K562 (cell line): ENCODE measurements around the gene IL20. TPM values are rescaled to one million over a fixed set of nuclear protein-coding genes. Genes with fewer than 3 reads are reported as not detected.
A peak's percentile ranks its signal among the peaks of the same experiment; 100 is the strongest.

Source experiments
- ATF1 ChIP-seq, 2 experiments: fragments of 450-650 bp in 1 of 2; IDR thresholded peaks; 2 replicates each; pipeline ENCODE4 v1.6.1; 2016; ENCODE audit warnings: missing compliant biosample characterization in 1 of 2, missing genetic modification characterization in 1 of 2
- DEAF1 ChIP-seq: fragments of 450-650 bp; formaldehyde crosslinking; IDR thresholded peaks from 2 replicates; pipeline ENCODE4 v1.4.0; 2020; ENCODE audit warnings: mild to moderate bottlenecking, moderate library complexity
- EGR1 ChIP-seq: fragments of 450-650 bp; conservative IDR thresholded peaks from 2 replicates; pipeline ENCODE4 v1.6.1; 2017; ENCODE audit warnings: mild to moderate bottlenecking
- EHMT2 ChIP-seq: fragments of 450-650 bp; IDR thresholded peaks from 2 replicates; pipeline ENCODE4 v1.6.1; 2018; ENCODE audit warnings: antibody characterized with exemption
- FOXM1 ChIP-seq, 2 experiments: fragments of 450-650 bp in 1 of 2; sonication (generic) in 1 of 2; formaldehyde crosslinking in 1 of 2; IDR thresholded peaks; 2 replicates each; pipeline versions ENCODE4 v1.6.1 to v1.9.0; 2017 to 2022; ENCODE audit warnings: low read depth in 2 of 2, mild to moderate bottlenecking in 2 of 2, missing genetic modification reagents in 1 of 2, moderate library complexity in 1 of 2
- HOXB6 ChIP-seq: fragments of 250-450 bp; sonication (Bioruptor Pico); IDR thresholded peaks from 2 replicates; pipeline ENCODE4 v1.5.1; 2022; ENCODE audit warnings: mild to moderate bottlenecking, borderline replicate concordance
- JUND ChIP-seq, 2 experiments: IDR thresholded peaks; 2 replicates in 1 of 2; 3 replicates in 1 of 2; pipeline ENCODE4 v1.6.1; 2011; ENCODE audit warnings: borderline replicate concordance in 2 of 2, low read depth in 2 of 2, low read length in 2 of 2, improper control_type of control experiment in 1 of 2, missing biosample characterization in 1 of 2, missing genetic modification characterization in 1 of 2, missing genetic modification reagents in 1 of 2
- KDM1A ChIP-seq, 2 experiments: fragments of 450-650 bp; IDR thresholded peaks; 2 replicates each; pipeline ENCODE4 v1.6.1; 2016; ENCODE audit warnings: mild to moderate bottlenecking in 2 of 2
- KLF16 ChIP-seq: IDR thresholded peaks from 2 replicates; pipeline ENCODE4 v1.6.1; 2016; ENCODE audit warnings: antibody characterized with exemption
- MXI1 ChIP-seq: IDR thresholded peaks from 2 replicates; pipeline ENCODE4 v1.6.1; 2011; ENCODE audit warnings: low read depth, mild to moderate bottlenecking, improper control_type of control experiment, low read length
- NFE2 ChIP-seq: IDR thresholded peaks from 2 replicates; pipeline ENCODE4 v1.6.1; 2014; ENCODE audit warnings: antibody characterized with exemption, low read depth
- NFYB ChIP-seq: IDR thresholded peaks from 2 replicates; pipeline ENCODE4 v1.6.1; 2011; ENCODE audit warnings: mild to moderate bottlenecking, moderate library complexity; ENCODE audit not compliant: insufficient read length; ENCODE audit errors: extremely low read depth
- NONO ChIP-seq, 2 experiments: fragments of 200-400 bp in 1 of 2; fragments of 450-650 bp in 1 of 2; formaldehyde crosslinking in 1 of 2; IDR thresholded peaks; 2 replicates each; pipeline ENCODE4 v1.6.1; 2017; ENCODE audit warnings: low read depth in 2 of 2, mild to moderate bottlenecking in 2 of 2, moderate library complexity in 2 of 2, low read length in 1 of 2
- SMAD2 ChIP-seq: fragments of 150-350 bp; IDR thresholded peaks from 2 replicates; pipeline ENCODE4 v1.6.1; 2014; ENCODE audit warnings: low read depth, mild to moderate bottlenecking, low read length
- SMAD3 ChIP-seq: fragments of 450-650 bp; formaldehyde crosslinking; conservative IDR thresholded peaks from 2 replicates; pipeline ENCODE4 v1.4.0; 2020; ENCODE audit warnings: mild to moderate bottlenecking
- SMARCC2 ChIP-seq: fragments of 450-650 bp; IDR thresholded peaks from 2 replicates; pipeline ENCODE4 v1.6.1; 2017; ENCODE audit warnings: antibody characterized with exemption, moderate library complexity, mild to moderate bottlenecking, low read depth
- STAG1 ChIP-seq: sonication (generic); formaldehyde crosslinking; IDR thresholded peaks from 2 replicates; pipeline ENCODE4 v1.5.0; 2020; ENCODE audit warnings: missing genetic modification reagents, borderline replicate concordance
- XRCC4 ChIP-seq: IDR thresholded peaks from one replicate; pipeline ENCODE4 v1.6.1; 2011; ENCODE audit not compliant: insufficient read depth, insufficient read length; ENCODE audit errors: extremely low read depth
- XRCC5 ChIP-seq: fragments of 200-400 bp; formaldehyde crosslinking; IDR thresholded peaks from 2 replicates; pipeline ENCODE4 v1.6.1; 2017; ENCODE audit warnings: low read depth, mild to moderate bottlenecking, low read length
- ZFP30 ChIP-seq: fragments of 250-450 bp; sonication (Bioruptor Pico); IDR thresholded peaks from 2 replicates; pipeline ENCODE4 v1.8.0; 2022; ENCODE audit warnings: moderate library complexity, mild to moderate bottlenecking, inconsistent platforms, borderline replicate concordance
- ZNF134 ChIP-seq: fragments of 250-450 bp; sonication (Bioruptor Pico); conservative IDR thresholded peaks from 2 replicates; pipeline ENCODE4 v1.4.0; 2020
- polyA plus RNA-seq, 8 experiments: library from polyadenylated mRNA; depleted of rRNA in 4 of 8; stranded (reverse) in 5 of 8; unstranded in 3 of 8; fragments of >200 nt; fragmentation: Nextera tagmentation in 2 of 8; fragmentation: Illumina TruSeq in 1 of 8; extraction: Ambion mirVana in 2 of 8; extraction: Trizol in 1 of 8; gene quantifications; 2 replicates each; pipeline versions ENCODE4 v1.2.1 to v1.2.3, GENCODE V29; 2011 to 2014; ENCODE audit warnings: inconsistent platforms in 1 of 8, missing spikeins in 1 of 8
- total RNA-seq, 7 experiments: library from RNA; depleted of rRNA in 6 of 7; stranded (reverse); fragments of >200 nt in 6 of 7; fragmentation: Illumina TruSeq in 2 of 7; extraction: Trizol in 2 of 7; gene quantifications; 2 replicates each; pipeline versions ENCODE4 v1.2.1 to v1.2.3, GENCODE V29; 2011 to 2021; ENCODE audit warnings: low replicate concordance in 1 of 7
- TF ChIP-seq, protein P1 (sequence below): fragments of 250-450 bp; sonication (Bioruptor Pico); IDR thresholded peaks from 2 replicates; pipeline ENCODE4 v1.8.0; 2022; ENCODE audit warnings: moderate library complexity, mild to moderate bottlenecking, inconsistent platforms

IL20 gene
- total and polyA plus RNA-seq, 9 of the 15 experiments (the other 6 are each of a cell fraction or from before 2014, with no cell fraction given), result not detected

DNA sequence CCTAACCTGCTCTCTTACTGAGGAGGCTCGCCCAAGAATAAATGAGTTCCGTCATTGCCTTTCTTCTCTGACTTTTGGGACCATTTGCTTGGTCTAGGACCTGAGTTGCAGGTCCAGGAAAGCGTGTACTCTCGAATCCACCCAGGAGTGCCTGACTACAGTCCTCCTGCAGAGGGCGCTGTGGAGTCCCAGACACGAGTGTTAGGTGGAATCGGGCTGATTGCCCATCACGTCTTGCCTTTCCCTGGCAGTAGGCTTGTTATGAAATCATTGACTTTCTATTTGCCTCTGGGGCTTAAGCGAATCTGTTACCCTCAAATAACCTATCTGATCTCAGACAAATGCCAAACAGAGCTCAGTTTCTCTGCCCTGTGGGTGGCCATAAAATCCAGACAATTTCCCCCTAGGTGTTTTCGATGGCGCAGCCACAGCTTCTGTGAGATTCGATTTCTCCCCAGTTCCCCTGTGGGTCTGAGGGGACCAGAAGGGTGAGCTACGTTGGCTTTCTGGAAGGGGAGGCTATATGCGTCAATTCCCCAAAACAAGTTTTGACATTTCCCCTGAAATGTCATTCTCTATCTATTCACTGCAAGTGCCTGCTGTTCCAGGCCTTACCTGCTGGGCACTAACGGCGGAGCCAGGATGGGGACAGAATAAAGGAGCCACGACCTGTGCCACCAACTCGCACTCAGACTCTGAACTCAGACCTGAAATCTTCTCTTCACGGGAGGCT is at the start of gene IL20 (continued):
- TF ChIP-seq XRCC5 (peak; percentile 74), ATF1 (CRISPR knock-in tag; IDR thresholded peaks at IDR 0.05) (no peak), ATF1 (tag; IDR thresholded peaks at IDR 0.05) (0 out of 2 replicates have a peak, but pooled peaks have one; percentile 14), XRCC4 (no peak), DEAF1 (CRISPR knock-in tag) (peak; percentile 73), ZNF134 (CRISPR knock-in tag) (no peak), ZFP30 (CRISPR knock-in tag) (no peak), SMARCC2 (no peak), SMAD3 (CRISPR knock-in tag) (no peak), NFYB (no peak), STAG1 (0 out of 2 replicates have a peak, but pooled peaks have one; percentile 8), HOXB6 (CRISPR knock-in tag) (no peak), KLF16 (peak; percentile 49; the same call in 1 of the 2 replicates), FOXM1 (IDR thresholded peaks at IDR 0.05; ENCODE audit: low read depth) (no peak), FOXM1 (CRISPR knock-in tag; IDR thresholded peaks at IDR 0.05; ENCODE audit: low read depth) (no peak), MXI1 (no peak), EHMT2 (no peak), JUND (IDR thresholded peaks at IDR 0.05; ENCODE audit: borderline replicate concordance, low read depth, low read length) (peak; percentile 49), JUND (tag; IDR thresholded peaks at IDR 0.05; ENCODE audit: borderline replicate concordance, low read depth, low read length) (no peak; the same call in 2 of the 3 replicates), NFE2 (no peak), NONO (IDR thresholded peaks at IDR 0.05; ENCODE audit: low read depth in 2 of 2, low read length in 1 of 2) (0 out of 4 replicates have a peak, but pooled peaks of 1 of the 2 experiments have one; percentile 22), KDM1A (IDR thresholded peaks at IDR 0.05) (0 out of 4 replicates have a peak, but pooled peaks of 1 of the 2 experiments have one; percentile 13), SMAD2 (no peak), EGR1 (no peak)
- TF ChIP-seq, protein P1, sequence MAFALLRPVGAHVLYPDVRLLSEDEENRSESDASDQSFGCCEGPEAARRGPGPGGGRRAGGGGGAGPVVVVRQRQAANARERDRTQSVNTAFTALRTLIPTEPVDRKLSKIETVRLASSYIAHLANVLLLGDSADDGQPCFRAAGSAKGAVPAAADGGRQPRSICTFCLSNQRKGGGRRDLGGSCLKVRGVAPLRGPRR (CRISPR knock-in tag), result no peak
